GM21515 (cell line): ENCODE results near the gene STARD3NL.
A peak's percentile ranks its signal among the peaks of the same experiment; 100 is the strongest.
"Not testable (repeated sequence)": the region's sequence is repeated elsewhere in the genome, so short reads cannot be mapped to it uniquely, and the experiment has no call there.

Experiments
- ATAC-seq: cut with Tn5 transposase; IDR thresholded peaks from one replicate; pipeline ENCODE4 v1.9.1; 2021; ENCODE audit not compliant: unreplicated experiment

Gene STARD3NL, protein sequence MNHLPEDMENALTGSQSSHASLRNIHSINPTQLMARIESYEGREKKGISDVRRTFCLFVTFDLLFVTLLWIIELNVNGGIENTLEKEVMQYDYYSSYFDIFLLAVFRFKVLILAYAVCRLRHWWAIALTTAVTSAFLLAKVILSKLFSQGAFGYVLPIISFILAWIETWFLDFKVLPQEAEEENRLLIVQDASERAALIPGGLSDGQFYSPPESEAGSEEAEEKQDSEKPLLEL

DNA sequence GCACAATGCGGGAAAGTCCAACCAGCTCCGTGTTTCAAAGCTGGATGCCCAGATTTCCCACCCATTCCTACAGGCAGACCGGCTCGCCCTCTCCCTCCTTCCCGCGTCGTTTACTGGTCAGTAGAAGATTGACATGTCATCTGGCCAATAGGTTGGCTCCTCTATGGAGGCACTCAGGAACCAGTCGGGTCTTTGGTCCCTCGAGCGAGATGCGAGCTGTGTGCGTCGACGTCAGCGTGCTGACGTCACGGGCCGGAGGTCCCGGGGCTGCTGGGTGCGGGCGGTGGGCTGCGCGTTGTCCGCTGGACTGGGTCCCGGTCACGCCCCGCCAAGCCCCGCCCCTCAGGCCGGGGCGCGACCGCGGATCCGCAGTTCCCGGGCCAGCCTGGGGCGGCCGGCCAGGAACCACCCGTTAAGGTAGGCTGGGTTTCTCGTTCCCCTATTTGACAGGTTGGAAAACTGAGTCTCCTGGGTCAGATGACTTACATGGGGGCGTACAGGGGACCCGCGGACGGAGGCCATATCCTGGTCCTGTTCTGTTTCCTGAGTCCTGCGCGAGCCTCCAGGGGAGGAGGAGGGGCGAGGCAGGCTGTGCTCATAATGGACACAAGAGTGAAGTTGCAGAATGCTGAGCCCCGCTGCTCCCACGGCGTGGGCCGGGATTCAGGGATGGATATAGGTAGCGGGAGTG is at the start of gene STARD3NL:
TSS of gene STARD3NL (plus strand) at position 242 of the 691 bp plus-strand sequence. CDS start 29,260 bp downstream, outside the sequence.
- peak; percentile 98 for ATAC-seq

DNA sequence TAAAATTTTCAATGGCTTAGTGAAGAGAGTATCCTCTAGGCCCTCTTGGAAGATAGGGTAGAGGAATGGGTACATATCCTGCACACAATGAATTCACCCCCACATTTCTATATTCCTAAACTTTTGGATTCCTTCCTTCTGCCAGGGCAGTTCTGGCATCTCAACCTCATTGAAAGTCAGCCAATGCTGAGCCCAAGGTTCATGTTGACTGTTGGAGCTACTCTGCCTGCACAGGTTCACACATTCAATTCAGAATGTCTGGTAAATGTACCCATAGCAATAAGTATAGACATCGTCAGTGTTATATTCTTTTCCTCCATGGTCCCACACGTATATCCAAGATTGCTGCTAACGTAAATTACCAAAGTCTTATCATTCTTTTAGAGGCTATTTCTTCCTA is 48.9 kb upstream of the STARD3NL start:
- ATAC-seq = no peak

DNA sequence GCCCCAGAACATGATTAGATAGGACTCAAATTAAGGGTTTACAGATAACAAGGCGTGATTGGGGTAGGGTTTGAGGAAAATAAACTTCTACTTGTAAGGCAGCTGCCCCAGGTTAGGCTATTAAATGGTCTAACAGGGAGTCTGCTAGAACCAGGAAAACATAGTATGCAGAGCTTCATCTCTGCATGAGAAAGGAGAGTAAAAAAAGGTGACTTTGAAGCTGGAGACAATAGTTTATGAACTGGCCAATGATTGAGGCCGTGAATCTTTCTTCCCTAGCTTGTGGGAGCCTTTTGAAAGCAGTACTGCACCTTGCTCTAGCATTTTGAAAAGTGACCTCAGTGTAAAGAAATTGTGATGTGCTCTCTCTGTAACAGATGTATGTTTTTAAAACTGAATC is 48.5 kb upstream of the STARD3NL start:
- no peak for ATAC-seq

DNA sequence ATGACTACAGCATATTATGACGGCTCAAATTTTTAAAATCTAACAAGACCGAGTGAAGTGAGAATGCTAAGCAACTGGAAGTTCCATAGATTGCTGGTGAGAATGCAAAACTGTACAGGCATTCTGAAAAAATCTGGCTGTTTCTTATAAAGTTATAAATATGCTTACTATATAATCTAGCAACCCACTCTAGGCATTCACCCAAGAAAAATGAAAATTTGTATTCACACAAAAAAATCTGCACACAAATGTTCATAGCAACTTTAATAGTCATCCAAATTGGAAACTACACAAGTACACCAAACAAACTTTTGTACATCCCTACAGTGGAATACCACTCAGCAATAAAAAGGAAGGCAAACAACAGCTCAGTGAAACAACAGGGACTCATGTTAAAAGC is 39.9 kb upstream of the STARD3NL start:
- ATAC-seq = no peak

DNA sequence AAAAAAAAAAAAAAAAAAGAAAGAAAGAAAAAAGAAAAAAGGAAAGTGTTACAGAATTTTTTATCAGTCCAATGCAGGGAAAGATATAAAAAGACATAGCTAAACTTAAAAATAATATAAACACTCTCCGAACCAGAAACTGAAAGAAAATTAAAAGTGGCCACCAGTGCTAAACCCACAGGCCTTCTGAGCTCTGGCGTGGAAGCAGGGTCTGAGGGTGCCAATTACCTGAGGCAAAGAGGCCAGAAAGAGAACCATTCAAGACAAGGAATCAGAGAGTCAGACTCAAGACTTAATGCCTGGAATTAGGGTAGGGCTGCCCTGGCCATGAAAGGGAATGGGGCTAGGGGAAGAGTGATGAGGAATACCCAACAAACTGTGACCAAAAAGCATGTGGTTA is 36.9 kb upstream of the STARD3NL start:
- ATAC-seq = no peak

DNA sequence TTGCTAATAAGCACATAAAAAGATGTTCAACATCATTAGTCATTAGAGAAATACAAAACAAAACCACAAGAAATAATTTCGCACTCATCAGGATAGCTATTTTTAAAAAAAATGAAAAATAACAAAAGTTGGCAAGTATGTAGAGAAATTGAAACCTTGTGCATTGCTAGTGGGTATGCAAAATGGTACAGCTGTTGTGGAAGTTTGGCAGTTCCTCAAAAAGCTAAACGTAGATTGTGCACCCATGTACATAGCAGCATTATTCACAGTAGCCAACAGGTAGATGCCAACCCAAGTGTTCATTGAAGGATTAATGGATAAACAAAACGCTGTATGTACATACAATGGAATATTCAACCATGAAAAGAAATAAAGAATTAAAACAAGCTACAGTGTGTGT is 35.3 kb upstream of the STARD3NL start:
- ATAC-seq = peak; percentile 78

DNA sequence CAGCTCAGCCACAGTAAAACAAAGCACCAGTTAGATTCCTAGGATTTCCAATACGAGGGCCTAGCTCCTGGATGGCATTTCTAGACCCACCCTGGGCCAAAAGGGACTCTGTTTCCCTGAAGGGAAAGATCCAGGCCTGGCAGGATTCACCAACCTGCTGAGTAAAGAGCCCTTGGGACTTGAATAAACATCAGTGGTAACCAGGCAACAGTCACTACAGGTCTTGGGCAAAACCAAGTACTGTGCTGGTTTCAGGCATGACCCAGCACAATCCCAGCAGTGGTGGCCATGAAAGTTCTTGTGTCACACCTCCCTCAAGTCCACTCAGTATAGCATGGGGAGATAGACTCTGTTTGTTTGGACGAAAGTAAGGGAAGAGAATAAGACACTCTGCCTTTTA is 31.0 kb upstream of the STARD3NL start:
- ATAC-seq = no peak

DNA sequence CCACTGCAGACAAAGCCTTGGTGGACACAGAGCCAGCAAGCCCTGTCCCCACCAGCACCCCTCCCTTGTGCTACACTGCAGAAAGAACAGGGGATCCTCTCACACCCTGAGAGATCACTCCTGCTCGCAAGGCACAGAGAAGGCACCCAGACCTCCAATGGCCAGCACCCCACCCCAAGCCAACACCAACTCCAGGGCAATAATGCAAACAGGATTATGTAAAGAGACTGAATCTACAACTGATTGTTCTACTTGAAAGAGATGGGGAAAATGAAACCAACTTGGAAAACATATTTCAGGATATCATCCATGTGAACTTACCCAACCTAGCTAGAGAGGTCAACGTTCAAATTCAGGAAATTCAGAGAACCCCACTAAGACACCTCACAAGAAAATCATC is 26.5 kb upstream of the STARD3NL start:
- no peak for ATAC-seq

DNA sequence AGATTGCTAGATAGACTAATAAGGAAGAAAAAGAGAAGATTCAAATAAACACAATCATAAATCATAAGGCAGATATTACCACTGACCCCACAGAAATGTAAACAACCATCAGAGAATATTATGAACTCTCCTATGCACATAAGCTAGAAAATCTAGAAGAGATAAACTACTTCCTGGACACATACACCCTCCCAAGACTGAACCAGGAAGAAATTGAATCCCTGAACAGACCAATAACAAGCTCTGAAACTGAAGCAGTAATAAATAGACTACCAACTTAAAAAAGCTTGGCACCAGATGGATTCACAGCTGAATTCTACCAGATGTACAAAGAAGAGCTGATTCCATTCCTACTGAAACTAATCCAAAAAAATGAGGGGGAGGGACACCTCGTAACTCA is 24.5 kb upstream of the STARD3NL start:
- ATAC-seq = no peak

DNA sequence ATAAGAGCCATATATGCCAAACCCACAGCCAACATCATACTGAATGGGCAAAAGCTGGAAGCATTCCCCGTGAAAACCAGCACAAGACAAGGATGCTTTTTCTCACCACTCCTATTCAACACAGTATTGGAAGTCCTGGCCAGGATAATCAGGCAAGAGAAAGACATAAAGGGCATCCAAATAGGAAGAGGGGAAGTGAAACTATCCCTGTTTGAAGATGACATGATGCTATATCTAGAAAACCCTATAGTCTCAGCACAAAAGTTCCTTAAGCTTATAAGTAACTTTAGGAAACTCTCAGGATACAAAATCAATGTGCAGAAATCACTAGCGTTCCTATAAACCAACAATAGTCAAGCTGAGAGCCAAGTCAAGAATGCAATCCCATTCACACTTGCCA is 23.8 kb upstream of the STARD3NL start:
- ATAC-seq = no peak

DNA sequence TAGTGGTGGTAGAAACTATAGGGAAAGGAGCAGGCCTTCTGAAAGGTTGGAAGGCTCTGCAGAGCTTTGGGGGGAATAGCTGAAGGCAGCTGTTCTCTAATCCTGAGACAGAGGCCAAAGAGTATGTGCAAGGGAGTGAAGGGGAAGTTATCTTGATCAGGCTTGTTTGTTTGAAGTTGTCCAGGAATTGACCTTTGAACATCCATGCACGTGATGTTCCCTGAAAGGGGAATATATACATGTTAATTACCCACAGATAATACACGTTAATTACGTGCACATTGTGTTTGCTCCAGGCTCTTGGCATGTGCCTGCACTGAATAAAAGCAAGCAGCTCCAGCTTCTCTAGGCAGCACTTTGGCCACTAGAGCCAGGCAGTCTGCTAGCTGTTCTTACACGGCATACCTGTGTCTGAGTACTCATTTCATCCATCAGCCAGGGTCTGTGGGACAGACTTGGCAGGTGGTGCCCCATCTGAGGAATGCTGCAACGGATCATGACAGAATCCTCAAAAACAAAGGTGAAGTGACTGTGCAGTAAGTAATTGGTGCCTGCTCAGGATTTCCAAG is 18.0 kb upstream of the STARD3NL start:
- ATAC-seq = no peak

DNA sequence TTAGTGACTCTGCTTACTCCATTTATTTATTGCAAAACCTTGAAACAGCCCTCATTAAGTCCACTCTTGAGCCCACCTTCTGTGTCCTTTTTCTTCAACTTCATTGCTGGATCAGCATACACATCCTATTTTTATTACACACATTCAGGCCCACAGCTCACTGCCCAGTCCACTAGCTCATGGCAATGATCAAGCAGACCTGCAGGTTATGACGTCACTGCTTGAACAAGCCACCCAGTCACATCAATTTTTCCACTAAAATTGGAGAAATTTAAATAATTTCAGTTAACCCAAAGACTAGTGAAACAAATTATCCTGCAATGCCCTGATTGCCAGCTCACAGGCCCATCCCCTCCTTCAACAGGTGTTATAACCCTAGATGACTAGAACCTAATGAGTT is 16.0 kb upstream of the STARD3NL start:
- no peak for ATAC-seq

DNA sequence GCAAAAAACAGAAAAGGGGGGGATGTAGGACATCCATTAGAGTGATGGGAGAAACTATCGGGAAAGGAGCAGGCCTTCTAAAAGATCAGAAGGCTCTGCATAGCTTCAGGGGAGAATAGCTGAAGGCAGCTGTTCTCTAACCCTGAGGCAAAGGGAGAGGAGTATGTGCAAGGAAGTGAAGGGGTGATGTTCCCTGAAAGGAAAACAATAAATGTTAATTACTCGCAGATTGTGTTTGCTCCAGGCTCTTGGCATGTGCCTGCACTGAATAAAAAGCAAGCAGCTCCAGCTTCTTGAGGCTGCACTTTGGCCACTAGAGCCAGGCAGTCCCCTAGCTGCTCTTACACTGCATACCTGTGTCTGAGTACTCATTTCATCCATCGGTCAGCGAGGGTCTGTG is 14.4 kb upstream of the STARD3NL start:
- no peak for ATAC-seq

DNA sequence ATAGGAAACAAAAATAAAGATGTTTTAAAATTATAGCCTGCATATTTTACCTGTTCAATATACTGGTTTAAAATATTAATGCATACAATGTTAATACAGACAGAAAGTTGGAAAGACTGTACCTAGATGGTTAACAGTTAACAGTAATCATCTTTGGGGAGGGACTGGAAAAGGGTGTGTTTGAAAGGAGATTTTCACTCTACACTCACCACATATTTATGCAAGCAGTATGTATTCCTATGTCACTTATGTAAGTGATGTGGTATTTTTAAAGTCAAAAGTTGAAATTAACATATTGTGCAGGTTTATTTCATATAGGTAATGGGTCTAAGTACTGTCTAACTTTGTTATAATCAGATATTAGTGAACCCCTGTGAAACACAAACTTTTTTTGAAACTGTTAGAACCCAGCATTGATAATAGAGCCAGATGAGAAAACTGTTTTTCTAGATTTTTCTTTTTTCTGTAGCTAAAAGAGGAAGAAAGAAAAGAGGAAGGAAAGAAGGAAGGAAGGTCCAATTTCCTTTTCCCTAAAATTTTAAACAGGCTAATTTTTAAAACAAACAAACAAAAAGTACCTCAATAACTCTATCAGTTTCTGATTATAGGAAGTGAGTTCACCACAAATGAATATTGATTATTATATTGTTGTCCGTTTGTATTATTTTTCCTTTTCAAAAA is 9.0 kb upstream of the STARD3NL start:
- no peak for ATAC-seq

DNA sequence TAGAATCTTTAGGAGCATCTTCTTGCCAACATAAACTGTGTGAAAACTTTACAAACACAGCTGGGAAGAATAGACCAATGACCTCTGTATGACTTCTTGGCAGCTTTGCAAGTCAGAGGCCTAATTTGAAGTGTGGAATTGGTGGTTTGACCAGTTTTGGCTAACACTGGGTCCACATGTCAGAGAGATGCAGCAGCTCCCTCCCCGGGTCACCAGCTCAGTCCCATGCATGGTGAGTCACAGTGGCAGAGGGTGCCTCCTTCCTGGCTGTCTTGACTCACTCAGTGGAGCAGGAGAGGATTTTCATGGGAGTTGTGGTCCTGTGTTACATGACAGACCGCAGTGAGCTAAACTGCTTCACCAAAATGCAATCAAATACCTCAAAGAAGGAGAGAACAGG is 8.2 kb upstream of the STARD3NL start:
- ATAC-seq = peak; percentile 36

DNA sequence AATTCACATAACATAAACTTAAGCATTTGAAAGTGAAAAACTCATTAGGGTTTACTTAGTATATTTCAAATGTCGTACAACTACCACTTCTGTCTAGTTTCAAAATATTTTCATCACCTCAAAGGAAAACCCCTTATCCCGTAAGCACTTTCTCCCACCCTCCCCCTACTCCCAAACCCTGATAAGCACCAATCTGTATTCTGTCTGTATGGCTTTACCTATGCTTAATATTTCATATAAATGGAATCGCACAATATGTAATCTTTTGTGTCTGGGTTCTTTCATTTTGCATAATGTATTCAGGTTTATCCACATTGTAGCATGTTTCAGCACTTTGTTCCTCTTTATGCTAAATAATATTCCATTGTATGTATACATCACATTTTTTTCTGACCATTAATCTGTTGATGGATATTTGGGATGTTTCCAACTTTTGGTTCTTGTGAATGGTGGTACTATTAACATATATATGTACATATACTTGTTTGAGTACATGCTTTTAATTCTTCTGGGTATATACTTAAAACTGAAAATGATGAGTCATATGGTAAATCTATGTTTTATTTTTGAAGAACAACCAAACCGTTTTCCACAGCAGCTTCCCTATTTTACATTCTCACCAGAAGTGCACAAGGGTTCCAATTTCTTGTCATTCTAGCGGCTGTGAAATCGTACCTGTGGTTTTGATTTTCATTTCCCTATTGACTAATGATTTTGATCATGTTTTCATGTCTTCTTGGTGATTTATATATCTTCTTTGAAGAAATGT is 6.2 kb upstream of the STARD3NL start:
- ATAC-seq = peak; percentile 66

DNA sequence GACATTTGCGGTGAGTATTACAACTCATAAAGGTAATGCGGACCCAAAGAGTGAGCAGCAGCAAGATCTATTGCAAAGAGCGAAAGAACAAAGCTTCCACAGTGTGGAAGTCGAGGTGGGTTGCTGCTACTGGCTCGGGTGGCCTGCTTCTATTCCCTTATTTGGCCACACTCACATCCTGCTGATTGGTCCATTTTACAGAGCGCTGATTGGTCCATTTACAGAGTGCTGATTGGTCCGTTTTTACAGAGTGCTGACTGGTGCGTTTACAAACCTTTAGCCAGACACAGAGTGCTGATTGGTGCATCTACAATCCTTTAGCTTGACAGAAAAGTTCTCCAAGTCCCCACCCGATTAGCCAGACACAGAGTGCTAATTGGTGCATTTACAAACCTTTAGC is 2.5 kb upstream of the STARD3NL start:
- ATAC-seq = not testable (repeated sequence)

DNA sequence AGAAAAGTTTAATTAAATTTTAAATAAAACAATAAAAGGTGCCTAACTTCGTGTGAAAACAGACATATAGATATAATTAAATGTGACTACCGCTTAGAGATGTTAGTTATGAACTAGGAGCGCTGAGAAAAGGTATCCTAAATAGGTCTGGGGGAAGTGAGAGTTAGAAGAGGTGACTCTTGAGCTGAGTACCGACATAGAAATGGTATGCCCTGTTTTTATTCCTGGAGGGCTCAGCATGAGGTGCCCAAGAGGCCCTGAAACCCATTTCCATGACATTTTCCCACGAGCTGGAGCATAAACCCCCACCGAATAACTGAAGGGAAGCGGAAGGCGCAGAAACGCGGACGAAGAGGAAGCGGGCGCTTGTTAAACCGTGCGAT is 433 bp upstream of the STARD3NL start:
- ATAC-seq = no peak

DNA sequence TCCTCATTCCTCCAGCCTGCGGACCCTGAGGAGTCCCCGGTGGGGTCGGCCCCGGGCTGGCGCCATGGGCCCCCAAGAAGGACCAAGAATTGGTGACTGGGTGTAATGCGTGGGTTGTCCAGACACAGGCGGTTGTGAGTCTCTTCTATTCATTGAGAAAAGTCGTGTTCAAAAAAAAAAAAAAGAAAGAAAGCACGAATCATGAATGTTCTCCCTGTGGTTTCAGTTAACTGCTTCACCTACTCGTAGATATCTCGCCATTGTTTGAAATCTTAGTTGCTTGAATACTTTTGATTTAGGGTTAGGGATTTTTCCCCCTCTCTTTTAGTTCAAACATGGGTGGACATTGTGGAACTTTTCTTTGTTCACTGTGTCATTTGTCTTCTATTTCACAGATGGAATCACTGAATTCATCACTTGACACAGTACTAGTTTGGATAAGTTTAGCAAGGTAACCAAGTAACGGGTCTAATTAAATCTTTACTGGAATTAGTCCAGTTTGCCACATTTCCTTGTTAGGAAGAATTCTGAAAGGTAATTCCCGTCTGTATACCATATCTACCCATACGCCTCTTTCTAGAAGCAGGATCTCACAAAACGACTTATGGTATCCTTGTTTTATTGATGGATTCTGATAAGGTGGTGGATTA is 775 bp downstream of the STARD3NL start:
- peak; percentile 32 for ATAC-seq

DNA sequence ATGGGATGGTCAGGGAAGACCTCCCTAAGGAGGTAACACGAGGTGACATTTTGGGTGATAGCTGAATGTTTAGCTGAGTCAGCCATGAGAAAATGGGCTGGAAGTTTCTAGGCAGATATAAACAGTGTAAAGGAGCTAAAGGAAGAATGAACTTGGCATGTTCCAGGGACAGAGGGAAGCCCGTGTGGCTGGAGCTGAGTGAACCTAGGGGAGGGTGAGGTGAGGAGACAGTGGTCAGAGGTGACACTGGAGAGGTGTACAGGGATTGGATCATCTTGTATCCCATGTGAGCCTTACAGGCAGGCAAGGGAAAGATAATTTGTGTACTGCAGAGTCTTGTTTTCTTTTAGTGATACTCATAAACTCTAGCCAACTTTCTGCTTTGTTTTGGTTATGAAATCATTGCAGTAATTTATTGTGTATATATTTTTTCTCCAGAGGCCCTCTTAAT is 1.8 kb downstream of the STARD3NL start:
- no peak for ATAC-seq

DNA sequence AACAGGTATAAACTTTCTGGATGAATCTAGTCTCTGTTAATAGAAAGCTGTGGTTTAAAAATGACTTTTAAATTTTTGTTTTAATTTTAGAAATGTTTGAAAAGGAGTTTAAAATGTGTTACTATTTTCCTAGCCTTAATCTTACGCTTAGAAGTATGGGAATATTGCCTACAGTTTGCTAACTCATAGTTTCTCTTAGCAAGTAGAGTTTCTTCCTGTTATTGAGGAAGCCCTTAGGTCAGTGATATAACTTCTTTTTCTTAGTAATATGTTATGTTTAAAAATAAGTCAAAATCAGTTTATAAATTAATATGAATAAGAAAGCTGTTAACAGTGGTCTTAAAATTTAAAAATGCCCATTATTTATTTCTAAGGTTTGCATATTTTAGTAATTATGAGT is 3.1 kb downstream of the STARD3NL start:
- no peak for ATAC-seq
